HG02981 (cell line): Measurements from ENCODE around the gene SMAD7.

Source experiments
- ATAC-seq: cut with Tn5 transposase; IDR thresholded peaks from one replicate; pipeline ENCODE4 v1.9.1; 2021; ENCODE audit warnings: mild to moderate bottlenecking, moderate library complexity; ENCODE audit not compliant: unreplicated experiment

Gene SMAD7

DNA sequence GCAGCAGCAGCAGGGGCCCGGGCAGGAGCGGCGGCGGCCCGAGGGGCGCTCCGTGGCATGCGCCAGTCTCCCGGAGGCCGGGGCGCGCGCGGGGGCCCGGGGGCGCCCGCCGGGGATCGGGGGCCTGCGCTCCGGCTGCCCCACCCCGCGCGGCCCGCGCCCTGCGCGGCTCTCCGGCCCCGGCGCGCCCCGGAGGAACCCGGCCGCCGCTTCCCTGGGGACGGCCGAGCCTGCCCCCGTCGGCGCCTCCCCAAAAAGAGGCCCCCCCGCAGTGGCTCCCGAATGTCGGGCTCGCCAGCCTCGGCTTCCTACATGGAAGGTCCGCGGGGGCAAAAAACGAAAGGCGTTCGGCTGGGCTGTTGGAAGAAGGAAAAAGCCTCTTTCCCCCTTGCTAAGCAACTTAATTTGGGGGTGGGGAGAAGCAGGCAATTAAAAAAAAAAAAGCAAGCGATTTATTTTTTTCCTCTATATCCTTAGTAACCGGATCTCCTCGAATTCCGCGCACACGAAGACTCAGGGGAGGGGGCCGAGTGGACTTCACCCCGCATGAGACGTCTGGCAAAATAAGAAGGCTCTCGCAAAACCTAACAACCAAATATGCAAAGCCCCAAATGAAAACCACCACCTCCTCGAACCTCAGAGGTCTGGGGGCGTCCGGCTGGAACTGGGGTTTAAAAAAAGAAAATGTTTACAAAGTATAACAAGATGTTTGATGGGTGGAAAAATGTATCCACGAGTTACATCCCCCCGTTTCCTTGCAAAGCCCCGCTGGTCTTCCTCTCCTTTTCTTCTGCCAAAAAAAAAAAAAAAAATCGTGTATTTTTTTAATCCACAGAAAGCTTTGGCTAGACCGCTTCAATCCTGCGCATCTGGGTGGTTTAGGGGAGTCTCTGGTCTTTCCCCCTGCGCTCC, at the start of gene SMAD7:
Gene SMAD7 (minus strand): TSS at position 430 of the 912 bp plus-strand sequence. CDS start 541 bp downstream, outside the sequence.
- no peak for ATAC-seq

DNA sequence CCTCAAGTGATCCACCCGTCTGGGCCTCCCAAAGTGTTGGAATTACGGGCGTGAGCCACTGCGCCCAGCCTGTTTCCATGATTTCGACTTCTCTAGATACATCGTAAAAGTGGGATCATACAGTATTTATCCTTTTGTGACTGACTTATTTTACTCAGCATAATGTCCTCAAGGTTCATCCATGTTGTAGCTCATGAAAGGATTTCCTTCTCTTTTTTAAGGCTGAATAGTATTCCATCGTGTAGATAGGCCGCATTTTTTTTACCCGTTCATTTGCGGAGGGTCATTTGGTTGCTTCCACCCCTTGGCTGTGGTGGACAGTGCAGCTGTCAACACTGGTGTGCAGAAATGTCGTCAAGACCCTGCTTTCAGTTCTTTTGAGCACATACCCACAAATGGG, 48.8 kb upstream of the SMAD7 start:
- no peak for ATAC-seq

- ATAC-seq = no peak
Observed at GRCh38 chr18:48997985-48998831, 47.4 kb upstream of the SMAD7 start.

GRCh38 chr18:48997681-48997984, 46.9 kb upstream of the SMAD7 start:
- ATAC-seq = no peak

DNA sequence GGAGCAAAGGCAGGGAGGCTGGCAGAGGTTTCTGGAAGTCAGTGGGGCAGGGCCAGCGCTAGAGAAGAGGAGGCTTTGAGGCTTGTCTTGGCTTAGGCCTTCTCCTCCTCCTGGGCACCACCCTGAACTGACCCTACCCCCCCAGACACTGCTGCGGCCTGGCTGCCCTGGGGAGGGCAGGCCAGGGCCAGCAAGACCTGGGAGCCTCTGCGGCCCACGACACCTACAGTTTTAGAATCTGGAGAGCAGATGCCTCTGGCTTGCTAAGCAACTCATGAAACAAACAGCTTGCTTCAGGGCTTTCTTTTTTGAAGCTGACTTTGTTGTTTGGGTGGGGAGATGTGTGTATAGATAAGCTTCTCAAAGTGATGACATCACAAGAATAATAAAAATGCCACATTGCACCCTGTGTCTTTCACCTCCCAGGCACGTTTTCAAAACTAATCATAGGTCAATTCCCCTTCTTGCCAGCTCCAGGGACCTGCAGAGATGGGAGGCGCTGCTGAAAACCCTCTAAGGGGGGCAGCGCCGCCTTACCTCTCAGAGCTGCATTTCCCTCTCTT, 46.2 kb upstream of the SMAD7 start:
- no peak for ATAC-seq

GRCh38 chr18:48996041-48996440, 45.3 kb upstream of the SMAD7 start:
- ATAC-seq = no peak

- no peak for ATAC-seq
Observed at GRCh38 chr18:48994926-48995835, 44.4 kb upstream of the SMAD7 start.

DNA sequence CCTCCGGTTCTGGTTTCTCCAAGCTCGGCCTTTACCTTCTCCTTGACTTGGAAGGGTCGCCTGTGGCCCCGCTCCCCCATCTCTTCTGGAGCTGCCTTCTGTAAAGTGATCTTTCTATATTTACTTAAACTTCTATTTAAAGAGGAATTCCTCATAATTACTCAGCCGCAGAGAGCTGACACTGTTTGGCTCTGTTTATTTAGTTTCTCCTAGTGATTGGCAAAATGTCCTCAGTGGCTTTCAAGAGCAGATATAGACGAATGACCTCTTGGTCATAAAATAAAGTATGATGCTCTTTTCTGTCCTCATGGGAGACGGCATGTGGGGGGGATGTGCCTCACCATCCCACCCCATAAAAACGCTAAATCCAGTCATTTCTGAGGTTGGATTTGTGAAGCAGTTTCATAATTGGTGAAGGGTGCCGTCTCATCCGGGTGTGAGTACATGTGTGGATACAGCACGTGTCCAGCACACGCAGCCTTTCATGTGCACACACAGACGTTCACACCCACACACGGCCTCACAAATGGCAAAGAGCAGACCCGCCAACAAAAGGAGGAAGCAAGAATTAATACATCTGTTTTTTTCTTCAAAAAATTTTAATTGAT, 43.4 kb upstream of the SMAD7 start:
- no peak for ATAC-seq

DNA sequence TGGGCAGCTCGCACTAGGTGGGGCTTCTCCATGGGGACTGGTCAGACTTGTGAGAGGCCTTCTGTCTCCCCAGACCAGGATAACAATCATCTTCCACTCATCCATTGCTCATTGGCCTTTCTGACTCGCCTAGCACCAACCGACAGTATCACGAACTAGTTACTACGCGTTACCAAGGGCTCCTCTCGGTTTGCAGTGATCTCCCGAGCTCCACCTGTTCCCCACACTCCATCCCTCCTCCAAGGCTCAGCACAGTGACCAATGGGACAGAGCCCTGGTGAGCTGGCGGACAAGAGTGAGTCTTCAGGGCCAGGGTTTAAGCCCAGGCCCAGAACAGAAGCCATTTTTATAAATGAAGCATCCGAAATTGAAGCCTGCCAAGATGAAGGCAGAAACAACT, 42.8 kb upstream of the SMAD7 start:
- ATAC-seq = no peak

- peak; percentile 72 for ATAC-seq
Observed at GRCh38 chr18:48992791-48993555, 42.2 kb upstream of the SMAD7 start.

GRCh38 chr18:48992133-48992532, 41.4 kb upstream of the SMAD7 start:
- ATAC-seq = no peak

DNA sequence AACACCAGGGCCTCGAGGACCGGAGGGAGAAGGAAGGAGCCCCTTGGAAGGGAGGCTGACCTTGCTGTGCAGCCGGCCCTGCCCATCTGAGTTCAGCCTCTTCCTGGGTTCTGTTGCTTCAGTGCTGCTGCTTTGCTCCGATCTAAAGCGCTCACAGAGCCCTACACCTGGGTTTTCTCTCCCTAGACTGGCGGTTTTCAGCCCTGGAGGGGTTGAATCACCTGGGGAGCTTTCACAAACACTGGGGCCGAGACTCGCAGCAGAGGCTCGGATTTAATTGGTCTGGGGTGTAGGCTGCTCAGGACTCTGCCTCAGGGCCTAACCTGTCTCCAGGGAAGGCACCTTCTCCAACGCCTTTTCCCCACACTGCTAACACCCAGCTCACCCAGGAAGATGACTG, 40.9 kb upstream of the SMAD7 start:
- ATAC-seq = no peak

- no peak for ATAC-seq
Observed at GRCh38 chr18:48991319-48991660, 40.5 kb upstream of the SMAD7 start.

- no peak for ATAC-seq
Observed at GRCh38 chr18:48990481-48991318, 39.9 kb upstream of the SMAD7 start.

GRCh38 chr18:48989304-48990303, 38.8 kb upstream of the SMAD7 start:
- ATAC-seq = no peak

DNA sequence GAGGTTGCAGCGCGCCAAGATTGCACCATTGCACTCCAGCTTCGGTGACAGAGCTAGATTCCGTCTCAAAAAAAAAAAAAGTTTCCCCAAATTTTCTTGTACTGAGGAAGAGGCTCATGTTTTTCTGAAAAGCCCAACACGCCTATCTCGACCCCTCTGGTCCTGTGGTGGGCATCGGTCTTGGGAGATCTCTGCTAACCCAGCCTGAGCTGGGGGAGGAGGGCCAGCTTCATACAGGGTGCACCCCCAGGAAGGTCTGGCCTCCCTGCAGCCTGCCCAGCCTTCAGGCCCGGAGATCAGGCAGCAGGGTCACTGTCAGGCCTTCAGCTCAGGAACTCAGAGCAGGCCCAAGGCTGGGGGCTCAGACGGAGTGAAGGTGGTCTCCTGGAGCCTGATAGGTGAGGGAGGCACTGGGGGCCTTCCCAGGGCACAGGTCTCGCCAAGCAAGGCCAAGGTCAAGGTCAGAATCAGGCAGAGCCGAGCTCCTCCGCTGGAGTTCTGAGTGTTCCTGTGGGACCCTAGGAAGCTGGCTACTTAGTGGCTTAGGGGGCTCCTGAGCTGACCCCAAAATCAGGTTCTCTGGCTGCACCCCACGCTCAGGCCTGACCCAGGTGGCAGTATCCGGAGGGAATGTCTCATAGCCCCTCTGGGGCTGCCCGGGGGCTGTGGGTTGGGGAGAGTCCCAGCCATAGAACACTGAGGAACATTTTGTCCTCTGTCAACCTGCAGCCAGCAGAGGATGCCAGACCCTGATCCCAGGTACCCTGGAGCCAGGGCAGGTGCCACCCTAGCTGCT, 37.9 kb upstream of the SMAD7 start:
- no peak for ATAC-seq

GRCh38 chr18:48987821-48988220, 37.1 kb upstream of the SMAD7 start:
- no peak for ATAC-seq
